Tongue (tissue), 2 donors: ENCODE measurements around the gene SUPT20H. TPM values are rescaled to one million over a fixed set of nuclear protein-coding genes. Genes with fewer than 3 reads are reported as not detected.
A peak's percentile ranks its signal among the peaks of the same experiment; 100 is the strongest.

ENCODE experiments used
- DNase-seq: peaks from one replicate; pipeline ENCODE4 v3.0.0-alpha.2; 2015
- total RNA-seq: library from RNA; depleted of rRNA; stranded (reverse); fragments of >200 nt; gene quantifications from one replicate; pipeline ENCODE4 v1.2.3, GENCODE V29; 2014

The SUPT20H gene
- total RNA-seq = 62.5 TPM

DNA sequence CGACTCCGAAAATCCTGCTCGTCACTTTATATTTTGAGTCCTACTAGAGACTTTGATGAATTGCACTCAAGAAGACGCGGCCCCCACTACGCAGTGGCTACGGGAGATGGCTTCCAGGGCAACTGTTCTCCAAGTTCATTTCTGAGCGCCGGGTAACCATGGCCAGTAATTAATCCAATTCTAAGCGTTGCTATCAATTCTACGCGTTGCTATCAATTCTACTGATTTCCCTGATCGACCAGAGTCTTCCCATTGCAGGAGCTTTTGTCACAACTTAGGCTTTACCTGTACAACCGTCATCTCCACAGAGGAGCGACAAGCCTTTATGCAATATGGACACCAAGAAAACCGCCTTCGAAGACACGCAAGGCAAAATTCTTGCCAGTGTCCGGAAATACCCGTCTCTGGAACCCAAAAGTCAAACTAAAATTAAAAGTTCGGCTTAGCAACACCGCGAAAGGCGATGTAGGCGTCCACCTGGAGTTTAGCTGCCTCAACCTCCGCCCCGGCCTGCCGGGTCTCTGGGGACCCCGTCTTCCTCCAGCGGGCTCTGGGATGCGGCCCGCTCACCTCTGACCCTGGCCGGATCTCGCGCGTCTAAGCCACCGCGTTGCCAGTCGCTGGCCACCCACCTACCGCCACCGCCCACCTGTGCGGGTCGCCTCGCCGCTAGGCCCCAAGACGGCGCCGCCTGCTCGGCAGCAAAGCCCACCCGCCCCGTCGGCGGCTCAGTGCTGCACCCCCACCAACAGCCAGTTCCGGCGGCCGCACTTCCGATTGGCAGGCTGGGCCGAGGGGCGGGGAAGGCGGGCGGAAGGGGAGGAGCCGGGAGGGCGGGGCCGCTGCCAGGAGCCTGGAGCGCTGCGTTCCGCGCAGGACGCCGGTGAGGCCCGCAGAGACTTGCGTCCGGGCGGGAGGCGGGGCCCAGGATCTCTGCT lies at the start of gene SUPT20H:
SUPT20H (minus strand) TSS at position 779 of the 938 bp plus-strand sequence. CDS start 8,198 bp downstream, outside the sequence.
- peak; percentile 97 for DNase-seq

DNA sequence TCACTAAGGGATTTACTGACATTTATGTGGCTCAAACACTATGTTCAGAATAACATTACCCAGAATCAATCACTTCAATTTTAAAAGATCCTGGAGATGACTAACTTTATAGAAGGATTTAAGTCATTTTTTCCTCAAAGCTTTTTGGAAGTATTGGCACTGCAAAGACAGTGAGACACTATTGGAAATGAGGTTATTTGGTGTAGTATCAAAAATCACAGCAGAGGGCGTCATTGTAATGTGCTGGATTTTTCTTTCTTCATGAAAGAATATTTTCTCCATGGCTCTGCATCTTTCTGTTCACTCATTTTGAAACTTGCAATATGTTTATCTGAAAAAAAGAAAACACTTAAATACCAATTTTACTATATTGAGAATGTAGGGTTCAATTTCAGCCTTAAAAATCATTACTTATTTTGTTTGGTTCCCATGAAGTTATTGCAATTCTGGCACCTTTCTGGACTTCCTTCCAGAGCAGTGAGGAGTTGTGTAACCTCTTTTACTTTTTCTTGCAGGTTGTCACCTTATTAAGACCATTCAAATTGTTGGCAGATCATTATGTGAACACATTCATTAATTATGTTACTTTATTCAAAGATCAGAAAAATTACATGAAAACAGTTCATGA lies 49.7 kb upstream of the SUPT20H start:
- peak; percentile 86 for DNase-seq

DNA sequence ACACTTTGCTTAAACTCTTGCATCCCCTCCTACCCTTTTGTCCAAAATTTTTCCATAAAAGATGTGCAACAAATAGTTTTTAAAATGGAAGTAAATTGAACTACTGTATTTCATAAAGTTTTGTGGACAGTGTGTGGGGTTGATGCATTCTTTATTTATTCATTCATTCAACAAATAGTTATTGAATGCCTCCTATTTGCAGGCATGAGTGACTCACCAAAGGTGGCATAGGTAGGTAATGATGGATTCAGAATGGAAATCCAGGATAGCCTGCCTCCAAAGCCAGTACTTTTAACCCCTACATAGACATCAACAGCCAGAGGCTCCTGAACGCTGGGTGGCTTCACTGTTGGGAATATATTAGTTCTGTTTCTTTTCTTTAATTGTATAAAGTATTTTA lies 48.4 kb upstream of the SUPT20H start:
- no peak for DNase-seq

DNA sequence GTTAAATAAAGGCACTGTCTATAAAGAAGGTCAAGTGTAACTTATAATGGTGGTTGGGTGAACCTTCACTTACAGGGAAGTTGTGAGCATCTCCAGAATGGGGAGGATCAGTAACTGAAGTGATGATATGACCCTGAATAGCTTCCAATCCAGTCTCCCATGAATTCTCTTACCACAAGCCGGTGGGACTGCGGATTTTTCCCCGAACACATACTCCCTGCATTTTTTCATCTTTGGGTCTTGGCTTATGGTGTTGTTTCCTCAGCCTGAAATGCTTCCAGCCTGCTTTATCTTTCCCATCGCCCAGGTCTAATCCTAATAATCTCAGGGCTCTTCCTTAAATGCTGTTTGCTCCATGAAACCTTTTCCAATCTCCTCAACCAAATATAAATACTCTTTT lies 48.0 kb upstream of the SUPT20H start:
- DNase-seq = no peak

DNA sequence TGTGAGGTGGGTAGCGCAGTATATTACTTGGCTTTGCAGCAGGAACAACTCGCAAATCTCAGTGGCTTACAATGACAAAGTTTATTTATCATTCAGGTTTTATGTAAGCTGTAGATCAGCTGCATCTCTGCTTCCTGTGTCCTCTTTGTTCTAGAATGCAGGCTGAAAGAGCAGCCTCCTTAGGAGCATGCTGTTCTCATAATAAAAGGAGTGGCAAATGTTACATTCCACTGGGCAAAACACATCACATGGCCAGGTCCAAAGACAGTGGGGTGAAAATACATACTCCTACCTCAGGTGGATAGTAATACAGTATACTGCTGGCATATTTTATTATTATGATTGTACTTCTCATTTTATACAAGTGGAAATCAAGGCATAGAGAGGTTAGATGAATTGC lies 47.2 kb upstream of the SUPT20H start:
- no peak for DNase-seq

DNA sequence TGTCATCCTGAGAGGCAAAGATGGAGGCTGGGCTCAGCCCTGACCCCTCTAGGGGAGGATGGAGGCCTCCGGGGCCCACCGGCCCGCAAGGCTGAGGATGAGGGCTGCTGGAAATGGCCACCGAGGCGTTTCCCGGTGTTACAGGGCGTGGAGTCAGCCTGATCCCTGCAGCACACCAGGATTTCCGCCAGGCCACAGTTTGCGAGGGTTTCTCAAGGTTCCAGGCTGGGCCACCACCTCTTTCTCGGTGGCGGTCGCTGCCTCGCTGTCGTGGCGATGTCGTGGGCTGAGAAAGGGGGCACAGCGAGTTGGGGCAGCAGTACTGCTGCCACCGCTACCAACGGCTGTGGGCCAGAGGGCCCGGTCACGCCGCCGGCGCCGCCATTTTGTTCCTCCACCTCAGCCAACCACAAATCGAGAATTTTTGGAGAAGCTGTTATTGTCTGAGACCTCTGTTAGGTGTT lies 45.8 kb upstream of the SUPT20H start, which contains the start of gene CSNK1A1L:
CSNK1A1L (minus strand) TSS at position 414 of the 464 bp plus-strand sequence; CDS start at position 6, 408 bp downstream.
- no peak for DNase-seq

DNA sequence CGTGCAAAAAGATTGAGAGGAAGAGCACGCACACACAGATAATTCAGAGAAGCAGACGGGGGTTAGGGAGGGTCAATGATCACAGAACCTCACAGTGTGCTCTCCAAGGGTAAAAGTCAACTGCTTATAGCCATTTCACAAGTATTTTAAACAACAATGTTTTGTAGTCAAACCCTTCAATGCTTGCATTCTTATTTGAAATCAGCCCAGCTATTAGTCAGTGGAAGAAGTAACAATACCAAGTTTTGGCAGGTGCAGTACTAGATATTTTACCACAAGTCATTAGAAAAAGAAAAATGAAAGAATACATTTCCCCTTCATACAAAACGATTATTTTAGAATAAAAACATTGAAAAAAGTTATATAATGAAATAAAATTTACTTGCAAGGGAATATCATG lies 43.4 kb upstream of the SUPT20H start:
- no peak for DNase-seq

DNA sequence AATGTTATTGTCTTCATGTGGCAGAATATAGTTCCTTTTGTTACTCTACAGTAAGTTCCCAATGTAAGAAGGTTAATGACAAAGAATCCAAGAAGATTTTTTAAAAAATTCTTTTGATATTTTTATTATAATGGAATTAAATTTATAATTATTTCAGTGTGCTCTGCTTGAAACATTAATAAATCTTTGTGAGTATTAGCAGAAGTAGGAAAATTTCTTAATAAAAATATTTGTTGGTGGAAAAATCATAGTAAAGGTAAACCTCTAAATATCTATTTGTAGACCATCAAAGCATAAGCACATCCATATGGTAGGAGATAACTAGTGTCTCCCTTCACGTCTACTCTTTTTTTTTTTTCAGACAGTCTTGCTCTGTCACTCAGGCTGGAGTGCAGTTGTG lies 41.7 kb upstream of the SUPT20H start:
- DNase-seq = no peak

DNA sequence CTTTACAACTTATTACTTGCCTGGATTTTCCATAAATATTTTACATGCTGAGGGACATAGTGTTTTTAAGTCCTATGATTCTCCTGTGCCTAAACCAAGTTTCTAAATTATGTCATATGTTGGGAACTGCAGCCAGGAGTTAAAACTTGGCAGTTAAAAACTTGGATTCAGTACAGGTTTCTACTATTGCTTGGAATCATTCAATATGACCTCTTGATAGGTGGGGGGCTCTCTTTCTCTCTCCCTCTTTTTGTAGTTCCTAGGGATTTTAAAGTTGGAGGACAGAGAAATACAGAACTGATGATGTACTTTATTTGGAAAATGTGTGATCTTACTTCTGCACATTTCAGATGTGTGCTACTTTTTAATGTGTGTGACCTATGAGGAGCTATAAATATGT lies 41.2 kb upstream of the SUPT20H start:
- DNase-seq = peak; percentile 83

DNA sequence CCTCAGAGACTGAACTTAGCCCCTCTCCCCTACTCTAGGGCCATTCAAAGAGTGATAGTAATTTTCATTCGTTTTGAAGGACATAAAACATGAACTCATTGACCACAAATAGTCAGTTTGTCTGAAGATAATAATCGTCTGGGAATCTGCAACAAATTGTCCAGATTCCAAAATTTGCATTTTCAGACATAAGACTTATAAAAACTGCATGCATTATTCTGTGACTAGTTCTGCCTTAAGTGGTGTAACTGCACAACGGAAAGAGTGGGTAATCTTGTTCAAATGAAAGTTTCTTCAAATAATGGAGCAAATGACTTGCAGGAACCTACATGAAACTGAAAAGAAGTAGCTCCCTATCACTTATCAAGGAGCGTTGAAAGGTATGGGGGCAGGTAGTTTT lies 37.6 kb upstream of the SUPT20H start:
- DNase-seq = no peak

DNA sequence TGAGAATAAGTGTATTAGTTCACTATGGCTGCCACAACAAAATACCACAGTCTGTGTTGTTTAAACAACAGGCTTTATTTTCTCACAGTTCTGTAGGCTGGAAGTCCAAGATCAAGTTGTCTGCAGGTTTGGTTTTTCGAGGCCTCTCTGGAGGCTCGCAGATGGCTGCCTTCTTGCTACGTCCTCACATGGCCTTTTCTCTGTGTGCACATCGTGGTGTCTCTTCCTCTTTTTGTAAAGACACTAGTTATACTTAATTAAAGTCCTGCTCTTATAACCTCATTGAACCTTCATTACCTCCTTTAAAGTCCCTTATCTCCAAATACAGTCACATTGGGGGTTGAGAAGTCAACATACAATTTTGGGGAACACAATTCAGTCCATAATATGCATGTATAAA lies 35.4 kb upstream of the SUPT20H start:
- DNase-seq = no peak

DNA sequence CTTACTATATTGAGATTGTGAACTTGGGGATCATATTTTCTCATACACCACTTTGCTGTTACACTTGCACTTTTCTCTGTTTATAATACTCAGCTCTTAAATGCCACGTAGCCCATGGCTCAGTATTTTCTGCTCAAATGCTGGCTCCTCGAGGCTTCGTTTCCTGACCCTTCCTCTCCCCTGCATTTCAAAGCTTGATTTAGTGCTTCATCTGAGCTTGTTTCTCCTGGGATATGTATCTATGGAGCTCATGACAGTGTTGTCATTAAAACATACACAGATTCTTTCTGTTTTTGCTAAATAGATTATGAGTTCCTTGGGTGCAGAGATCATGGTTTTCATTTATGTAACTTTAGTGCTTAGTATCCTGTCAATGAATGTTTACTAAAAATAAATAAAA lies 34.6 kb upstream of the SUPT20H start:
- no peak for DNase-seq

DNA sequence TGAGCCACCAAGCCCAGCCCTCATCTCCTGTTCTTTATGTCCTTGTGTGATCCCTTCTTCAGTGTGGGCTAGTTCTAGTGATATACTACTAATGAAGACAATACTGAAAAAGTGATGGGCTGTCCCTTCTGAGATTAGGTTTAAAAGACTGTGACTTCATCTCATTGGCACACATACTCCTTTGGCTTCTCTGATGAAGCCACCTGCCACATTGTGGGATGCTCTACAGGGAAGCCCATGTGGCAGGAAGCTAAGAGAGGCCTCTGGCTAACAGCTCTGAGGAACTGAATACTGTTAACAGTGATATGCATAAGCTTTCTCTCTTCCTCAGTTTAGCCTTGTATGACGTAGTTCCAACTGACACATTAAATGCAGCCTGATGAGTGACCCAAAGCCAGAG lies 32.3 kb upstream of the SUPT20H start:
- DNase-seq = no peak

DNA sequence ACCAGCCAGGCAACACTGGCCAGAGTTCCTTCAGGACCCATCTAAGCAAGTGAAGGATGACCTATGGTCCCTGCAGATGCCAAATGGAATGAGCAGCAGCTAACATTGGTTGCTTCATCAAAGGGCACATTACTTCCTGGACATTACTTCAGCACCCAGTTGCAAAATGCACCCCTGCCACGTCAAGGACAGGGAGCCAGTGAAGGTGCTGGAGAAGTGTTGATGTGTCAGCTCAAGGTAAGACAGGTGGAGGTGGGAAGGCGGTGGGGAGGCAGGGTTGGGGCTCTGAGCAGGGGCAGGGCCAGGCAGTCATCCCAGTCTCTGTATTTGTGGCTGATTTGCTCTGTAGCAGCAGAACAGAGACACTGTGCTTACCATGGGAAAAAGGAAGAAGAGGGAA lies 31.4 kb upstream of the SUPT20H start:
- no peak for DNase-seq

DNA sequence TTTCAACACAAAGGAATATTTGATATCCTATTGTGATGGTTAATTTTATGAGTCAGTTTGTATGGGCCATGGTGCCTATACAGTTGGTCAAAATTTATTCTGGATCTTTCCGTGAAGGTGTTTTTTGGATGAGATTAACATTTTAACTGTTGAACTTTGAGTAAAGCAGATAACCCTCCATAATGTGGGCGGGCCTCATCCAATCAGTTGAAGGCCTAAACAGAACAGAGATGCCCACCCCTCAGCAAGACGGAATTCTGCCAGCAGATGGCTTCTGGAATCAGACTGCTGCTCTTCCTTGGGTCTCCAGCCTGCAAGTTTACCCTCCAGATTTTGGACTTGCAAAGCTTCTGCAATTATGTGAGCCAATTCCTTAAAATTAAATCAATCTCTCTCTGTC lies 30.0 kb upstream of the SUPT20H start:
- no peak for DNase-seq

DNA sequence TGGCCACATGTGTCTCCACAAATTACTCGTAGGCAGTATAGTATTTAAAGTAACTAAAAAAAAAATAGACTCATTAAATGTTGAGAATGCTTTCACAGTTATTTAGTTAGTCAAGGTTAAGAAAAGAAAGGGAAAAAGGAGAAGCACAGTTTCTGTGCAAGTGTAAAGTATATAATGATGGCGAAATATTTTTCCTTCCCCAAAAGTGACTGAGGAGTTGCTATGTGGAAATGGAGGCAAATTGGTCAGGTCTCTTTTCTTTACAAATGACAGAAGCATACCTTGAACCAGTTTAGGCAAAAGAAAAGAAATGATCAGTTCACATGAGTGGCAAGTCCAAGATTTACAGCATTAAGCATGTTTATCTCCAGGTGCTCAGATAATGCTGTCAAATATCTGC lies 28.0 kb upstream of the SUPT20H start:
- no peak for DNase-seq

DNA sequence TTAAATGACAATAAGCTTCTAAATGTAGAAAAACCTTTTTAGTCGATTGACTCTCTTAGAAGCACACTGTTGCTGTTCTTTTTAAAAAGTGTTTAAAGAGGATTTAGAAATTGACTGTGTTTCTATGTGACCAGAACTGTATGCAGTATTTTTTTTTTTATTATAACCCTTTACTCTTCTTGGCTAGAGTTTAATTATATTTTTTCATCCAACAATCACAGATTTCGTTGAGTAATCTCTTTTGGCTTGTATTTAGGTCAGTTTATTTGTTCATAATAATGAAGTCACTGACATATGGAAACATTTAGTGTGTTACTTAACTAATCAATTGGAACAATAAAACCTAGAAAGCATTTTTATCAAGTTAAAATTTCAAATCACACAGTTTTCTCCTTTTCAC lies 26.1 kb upstream of the SUPT20H start:
- peak; percentile 17 for DNase-seq

DNA sequence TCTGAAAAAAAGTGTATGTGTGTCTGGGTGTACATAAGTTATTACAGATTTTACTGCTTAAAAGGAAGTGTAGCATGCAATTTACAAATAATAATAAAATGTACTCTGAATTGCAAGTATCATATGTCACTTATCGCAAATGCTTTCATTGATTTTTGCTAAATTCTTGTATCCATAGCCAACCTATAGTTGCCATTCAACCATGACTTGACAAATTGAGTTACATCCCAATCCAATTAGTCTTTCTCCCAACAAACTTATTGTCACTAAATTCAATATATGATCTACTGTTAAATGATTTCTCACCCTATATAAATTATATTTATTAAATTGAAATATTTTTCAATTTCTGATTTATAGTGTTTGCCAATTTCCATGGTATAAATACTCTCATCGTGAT lies 17.3 kb upstream of the SUPT20H start:
- DNase-seq = no peak

DNA sequence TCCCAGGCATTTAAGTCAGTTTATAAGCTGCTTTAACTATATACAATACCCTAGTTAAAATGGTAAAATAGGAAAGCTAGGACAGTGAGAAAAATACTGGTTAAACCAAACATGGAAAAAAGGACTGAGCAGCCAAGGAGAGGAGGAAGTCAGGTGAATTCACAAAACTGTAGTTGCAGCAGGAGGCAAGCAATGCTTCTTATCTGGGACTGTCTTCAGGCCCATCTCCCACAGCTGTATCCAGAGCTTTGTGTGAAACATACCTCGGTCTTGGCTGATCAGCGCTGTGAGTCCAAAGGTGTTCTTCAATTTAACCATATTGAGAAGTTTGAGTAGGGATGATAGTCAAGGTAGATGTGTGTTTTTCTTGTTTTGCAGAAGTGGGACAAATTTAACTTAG lies 15.7 kb upstream of the SUPT20H start:
- DNase-seq = no peak

DNA sequence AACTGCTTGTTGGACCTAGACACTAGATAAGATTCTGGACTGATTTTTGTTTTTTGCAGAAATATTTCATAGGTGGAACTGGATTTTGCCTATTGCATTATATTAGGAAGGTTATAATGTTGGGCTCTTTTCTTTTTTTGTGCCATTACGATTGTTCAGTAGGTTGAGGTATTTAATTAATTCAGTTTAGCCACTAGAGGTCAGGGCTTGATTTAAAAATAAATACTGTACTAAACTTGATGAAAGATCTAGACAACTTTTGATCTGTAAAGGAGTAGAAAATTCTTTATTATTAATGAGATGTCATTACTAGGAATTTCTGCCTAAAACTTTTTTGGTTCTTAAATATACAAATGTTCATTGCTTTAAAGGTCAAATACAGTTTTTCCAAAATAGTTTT lies 15.2 kb upstream of the SUPT20H start:
- peak; percentile 59 for DNase-seq

DNA sequence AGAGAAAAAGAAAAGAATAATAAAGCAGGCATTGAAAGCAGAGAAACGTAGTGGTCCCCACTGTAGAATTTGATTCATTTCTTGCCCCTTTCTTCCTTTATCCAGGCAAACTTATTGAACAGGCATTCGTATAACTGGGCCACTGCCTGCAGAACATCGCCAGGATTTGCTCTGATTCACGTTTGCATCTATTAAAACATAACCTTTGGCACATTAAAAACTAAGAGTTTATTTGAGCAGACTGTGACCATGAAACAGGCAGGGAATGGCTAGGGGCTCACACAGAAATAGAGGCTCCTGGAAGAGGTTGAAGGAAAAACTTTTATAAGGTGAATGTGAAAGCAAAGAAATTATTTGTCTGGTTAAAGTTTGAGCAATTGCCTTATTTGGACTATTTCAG lies 12.5 kb upstream of the SUPT20H start:
- no peak for DNase-seq

DNA sequence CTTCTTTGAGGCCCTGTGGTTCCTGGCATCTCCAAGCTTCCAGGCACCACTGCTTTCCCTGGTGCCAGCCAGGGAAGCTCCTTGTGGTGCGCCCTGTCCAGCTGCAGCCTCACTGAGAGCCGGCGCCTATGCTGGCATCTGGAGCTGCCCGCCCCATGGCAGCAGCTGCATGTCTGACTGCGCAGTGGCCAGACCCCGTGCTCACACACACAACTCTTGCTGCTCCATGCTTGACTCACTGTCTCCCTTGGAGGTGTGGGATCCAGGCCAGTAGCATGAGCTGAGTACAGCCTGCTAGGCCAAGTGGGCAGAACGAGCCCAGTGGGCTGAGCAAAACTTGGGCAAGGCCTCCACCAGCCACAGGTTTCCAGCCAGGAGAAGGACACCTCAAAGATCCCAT lies 11.5 kb upstream of the SUPT20H start:
- DNase-seq = no peak

DNA sequence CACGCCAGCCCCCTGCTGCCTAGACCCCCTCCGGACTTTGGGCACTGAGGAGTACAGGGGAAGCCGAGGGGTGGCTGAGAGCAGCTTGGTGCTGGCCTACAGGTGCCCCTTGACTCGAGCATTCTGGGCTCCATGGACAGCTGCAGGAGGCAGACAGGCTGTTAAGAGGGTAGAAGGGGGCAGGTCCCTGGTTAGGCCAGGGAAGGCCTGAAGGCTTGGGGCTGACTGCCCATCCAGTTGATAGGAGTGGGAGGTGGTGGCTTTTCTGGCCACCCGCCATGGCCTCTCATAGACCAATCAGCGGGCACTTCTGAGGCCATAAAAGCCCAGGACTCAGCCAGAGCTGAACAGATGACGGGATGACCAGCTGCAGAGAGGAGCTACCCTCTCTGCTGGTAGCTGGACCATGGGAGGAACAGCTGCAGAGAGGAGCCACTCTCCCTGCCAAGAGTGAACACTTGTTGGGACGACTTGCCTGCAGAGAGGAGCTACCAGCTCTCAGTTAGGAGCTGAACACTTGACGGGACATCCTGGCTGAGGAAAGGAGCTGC lies 10.7 kb upstream of the SUPT20H start:
- DNase-seq = peak; percentile 18
